Stimulated activated CD4-positive, alpha-beta T cell treated with anti-CD3 and anti-CD28 coated beads, Interleukin-4, amount 100 ng/mL, for 24 hours (primary cell): Measurements from ENCODE around the gene BCAN.

ENCODE experiments used
- DNase-seq: peaks from one replicate; pipeline ENCODE4 v3.0.0-alpha.2; 2020

Gene BCAN

DNA sequence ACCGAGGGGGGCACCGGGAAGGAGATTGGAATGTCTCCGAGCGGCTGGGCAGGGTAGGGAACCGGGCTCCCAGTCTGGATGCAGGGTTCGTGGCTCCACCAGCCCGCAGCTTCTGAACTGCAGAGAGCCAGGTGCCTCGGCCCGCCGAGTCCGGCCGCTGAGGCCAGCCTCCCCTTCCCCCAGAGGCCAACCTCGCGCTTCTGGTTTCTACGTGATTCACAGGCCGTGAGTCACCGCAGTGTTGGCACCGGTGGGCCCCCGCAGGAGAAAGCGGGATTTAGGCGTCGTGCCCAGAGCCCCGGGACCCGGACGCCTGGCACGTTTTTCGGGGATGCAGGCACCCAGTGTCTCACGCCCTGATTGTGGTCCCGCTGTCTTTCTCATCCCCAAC, 63.0 kb downstream of the BCAN start:
- peak; percentile 60 for DNase-seq

DNA sequence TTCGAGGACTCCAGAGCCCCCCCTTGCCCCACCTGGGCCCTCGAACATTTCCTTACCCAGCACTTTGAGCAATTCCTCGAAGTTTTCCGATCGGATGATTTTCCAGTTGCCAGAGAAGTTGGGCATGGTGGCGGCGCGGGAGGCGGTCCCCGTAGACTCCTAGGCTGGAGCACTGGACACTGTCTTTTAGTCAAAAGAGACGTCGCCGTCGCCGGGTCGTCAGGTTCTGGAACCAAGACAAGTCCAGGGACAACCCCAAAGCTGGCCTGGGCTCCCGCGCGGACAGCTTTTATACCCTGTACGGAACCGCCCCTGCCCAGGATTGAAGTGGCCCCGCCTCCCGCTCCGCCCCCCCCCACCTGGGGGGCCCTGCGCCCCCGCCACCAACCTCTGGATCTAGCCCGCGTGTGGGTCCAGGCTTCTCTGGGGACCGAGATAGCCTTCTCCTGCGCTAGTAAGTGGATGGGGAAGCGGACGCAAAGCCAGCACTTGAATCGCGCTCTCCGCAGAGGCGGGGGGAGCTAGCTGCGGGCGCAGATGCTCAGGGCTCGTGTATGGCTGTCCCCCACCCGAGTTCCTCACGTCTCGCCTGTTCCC, 63.5 kb downstream of the BCAN start, which contains the start of gene CRABP2:
Gene CRABP2, minus strand, starts transcription at position 263 of the 597 bp plus-strand sequence. Its CDS starts 137 bp downstream, at position 126.
- peak; percentile 17 for DNase-seq

DNA sequence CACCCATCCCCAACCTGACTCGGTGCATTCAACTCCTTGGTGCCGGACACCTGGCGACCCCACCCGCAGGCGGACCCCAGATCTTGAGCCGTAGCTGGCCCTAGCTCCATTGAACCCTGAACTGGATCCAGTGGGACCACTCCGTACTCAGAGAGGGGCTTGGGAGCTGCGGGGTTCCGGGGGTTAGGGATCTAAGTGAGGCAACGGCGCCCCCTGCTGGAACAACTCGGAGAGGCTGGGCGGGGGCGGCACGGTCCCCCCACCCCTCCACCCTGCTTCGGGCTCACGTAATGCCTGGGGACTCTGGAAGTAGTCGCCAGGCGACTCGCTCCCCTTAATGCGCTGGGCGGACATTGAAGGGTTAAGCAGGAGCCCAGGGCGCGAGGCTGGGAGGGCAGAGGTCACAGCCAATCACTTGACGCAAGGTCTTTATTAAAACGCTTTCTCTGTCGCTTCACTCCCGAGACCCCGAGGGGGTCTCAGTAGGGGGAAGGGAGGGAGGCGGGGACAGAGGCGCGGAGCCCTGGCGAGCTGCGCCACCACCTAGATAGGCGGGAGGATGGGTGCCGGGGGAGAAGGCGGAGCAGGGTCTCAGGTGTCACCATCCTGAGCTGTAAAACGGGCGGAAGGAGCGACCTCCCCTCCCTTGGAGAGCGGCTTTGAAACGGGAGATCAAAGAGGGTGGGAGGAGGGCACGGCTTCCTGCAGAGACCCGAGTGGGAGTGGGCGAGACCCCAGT, 64.2 kb downstream of the BCAN start:
- peak; percentile 73 for DNase-seq

- DNase-seq = peak; percentile 12
Observed at GRCh38 chr1:156706657-156707416, 64.9 kb downstream of the BCAN start.

DNA sequence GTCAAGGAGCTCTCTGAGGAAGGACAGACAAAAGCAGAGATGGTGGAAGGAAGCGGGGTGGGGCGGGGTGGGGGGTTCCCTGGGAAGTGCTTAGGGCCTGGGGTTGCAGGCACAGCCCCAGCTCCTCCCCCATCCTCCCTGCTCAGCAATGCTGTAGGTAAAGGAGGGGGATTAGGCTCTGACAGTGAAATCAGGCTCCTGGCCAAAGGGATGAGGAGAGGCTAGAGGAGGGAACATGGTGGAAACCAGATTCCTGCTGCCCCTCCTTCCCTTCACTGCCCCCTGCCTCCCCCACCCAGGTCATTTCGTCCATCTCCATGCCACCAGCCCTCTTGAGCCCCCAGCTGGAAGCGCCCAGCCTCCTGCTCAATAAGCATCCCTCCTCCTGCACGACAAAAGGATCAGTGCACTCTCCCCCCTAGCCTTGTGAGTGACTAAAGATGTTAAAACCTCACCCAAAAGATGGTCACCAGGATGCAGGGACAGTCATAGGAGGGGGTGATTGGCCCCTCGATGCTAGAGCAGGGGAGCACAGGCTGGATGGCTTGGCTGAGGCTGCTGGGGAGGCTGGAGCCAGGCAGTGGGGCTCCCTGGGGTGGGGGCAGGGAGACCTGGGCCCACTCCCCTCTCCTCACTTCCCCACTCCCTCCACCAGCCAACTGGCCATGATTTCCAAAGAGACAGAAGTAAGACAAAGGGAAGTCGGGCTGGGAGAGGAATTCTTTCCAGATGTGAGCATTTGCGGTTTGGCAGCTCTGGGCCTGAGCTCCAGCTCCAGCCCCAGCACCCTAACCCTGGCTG, 65.7 kb downstream of the BCAN start:
- no peak for DNase-seq

- no peak for DNase-seq
Observed at GRCh38 chr1:156708218-156708661, 66.3 kb downstream of the BCAN start.

DNA sequence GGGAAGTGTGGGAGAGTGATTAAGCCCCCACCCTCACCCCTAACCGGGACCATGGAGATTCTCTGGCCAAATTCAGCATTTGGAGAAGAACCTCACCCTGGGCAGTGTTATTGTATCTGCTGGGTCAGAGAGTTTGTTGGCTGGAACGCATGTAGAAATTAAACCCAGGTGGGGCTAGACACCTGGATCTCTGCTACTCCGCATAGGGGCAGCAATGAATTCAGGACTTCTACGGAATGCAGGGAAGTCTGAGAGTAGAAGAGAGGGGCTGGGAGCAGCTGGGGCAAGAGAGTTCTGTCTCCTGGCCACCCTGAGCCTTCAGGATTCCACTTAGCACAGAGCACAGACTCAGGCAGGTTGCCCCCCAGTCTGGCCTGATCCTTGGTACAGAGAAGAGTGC, 67.1 kb downstream of the BCAN start:
- no peak for DNase-seq
